ENCODE data around the gene TEK. TPM values are rescaled to one million over a fixed set of nuclear protein-coding genes. Genes with fewer than 3 reads are reported as not detected.

TEK gene
- total RNA-seq, 1 experiment from 2014 or later = not detected

- no peak for DNase-seq (ENCODE audit: extremely low read depth, low read depth)
Measured at GRCh38 chr9:27117489-27118135, 8.6 kb downstream of the TEK start.

GRCh38 chr9:27118916-27119315, 9.9 kb downstream of the TEK start:
- no peak for DNase-seq (ENCODE audit: extremely low read depth, low read depth)

- DNase-seq (ENCODE audit: extremely low read depth, low read depth) = no peak
Measured at GRCh38 chr9:27124151-27124550, 15.1 kb downstream of the TEK start.

- no peak for DNase-seq (ENCODE audit: extremely low read depth, low read depth)
Measured at GRCh38 chr9:27125030-27125429, 16.0 kb downstream of the TEK start.

- no peak for DNase-seq (ENCODE audit: extremely low read depth, low read depth)
Measured at GRCh38 chr9:27125936-27126335, 16.9 kb downstream of the TEK start.

- DNase-seq (ENCODE audit: extremely low read depth, low read depth) = no peak
Measured at GRCh38 chr9:27126670-27127069, 17.6 kb downstream of the TEK start.

- no peak for DNase-seq (ENCODE audit: extremely low read depth, low read depth)
Measured at GRCh38 chr9:27129221-27129620, 20.2 kb downstream of the TEK start.

GRCh38 chr9:27131731-27132130, 22.7 kb downstream of the TEK start:
- no peak for DNase-seq (ENCODE audit: extremely low read depth, low read depth)

- no peak for DNase-seq (ENCODE audit: extremely low read depth, low read depth)
Measured at GRCh38 chr9:27133817-27134216, 24.8 kb downstream of the TEK start.

- no peak for DNase-seq (ENCODE audit: extremely low read depth, low read depth)
Measured at GRCh38 chr9:27142299-27142930, 33.4 kb downstream of the TEK start.

- DNase-seq (ENCODE audit: extremely low read depth, low read depth) = no peak
Measured at GRCh38 chr9:27145143-27145542, 36.1 kb downstream of the TEK start.

GRCh38 chr9:27149651-27150050, 40.6 kb downstream of the TEK start:
- DNase-seq (ENCODE audit: extremely low read depth, low read depth) = no peak

- no peak for DNase-seq (ENCODE audit: extremely low read depth, low read depth)
Measured at GRCh38 chr9:27150746-27151406, 41.9 kb downstream of the TEK start.

- no peak for DNase-seq (ENCODE audit: extremely low read depth, low read depth)
Measured at GRCh38 chr9:27151693-27152404, 42.8 kb downstream of the TEK start.

- no peak for DNase-seq (ENCODE audit: extremely low read depth, low read depth)
Measured at GRCh38 chr9:27152405-27152718, 43.3 kb downstream of the TEK start.

- DNase-seq (ENCODE audit: extremely low read depth, low read depth) = no peak
Measured at GRCh38 chr9:27154908-27155307, 45.9 kb downstream of the TEK start.

GRCh38 chr9:27157097-27157496, 48.1 kb downstream of the TEK start:
- no peak for DNase-seq (ENCODE audit: extremely low read depth, low read depth)

GRCh38 chr9:27157736-27158135, 48.7 kb downstream of the TEK start:
- no peak for DNase-seq (ENCODE audit: extremely low read depth, low read depth)

GRCh38 chr9:27160636-27161035, 51.6 kb downstream of the TEK start:
- no peak for DNase-seq (ENCODE audit: extremely low read depth, low read depth)

GRCh38 chr9:27162045-27162444, 53.0 kb downstream of the TEK start:
- DNase-seq (ENCODE audit: extremely low read depth, low read depth) = no peak

GRCh38 chr9:27165068-27165467, 56.0 kb downstream of the TEK start:
- no peak for DNase-seq (ENCODE audit: extremely low read depth, low read depth)

- DNase-seq (ENCODE audit: extremely low read depth, low read depth) = no peak
Measured at GRCh38 chr9:27165670-27166069, 56.6 kb downstream of the TEK start.
